ENCODE data around the gene FBN2. TPM values are rescaled to one million over a fixed set of nuclear protein-coding genes. Genes with fewer than 3 reads are reported as not detected.

Gene FBN2
- total RNA-seq, 1 donor from 2014 or later = 34.1 TPM

- H3K9me3 ChIP-seq (replicated peaks) = no peaks in the 10 kb centered on the region
- no peak overlapping the region for H3K4me3 ChIP-seq
- peaks cover 25% of the 10 kb centered on the region for H3K4me1 ChIP-seq
- H3K36me3 ChIP-seq = no peaks in the 10 kb centered on the region
- no peak for TF ChIP-seq CTCF (IDR thresholded peaks at IDR 0.05; ENCODE audit: borderline replicate concordance)
- H3K27ac ChIP-seq (replicated peaks) = no peak overlapping the region
- intact Hi-C loops (cut with micrococcal nuclease) = no loop called here
- no peaks in the 10 kb centered on the region for H3K27me3 ChIP-seq (ENCODE audit: low read depth)
- no peak for DNase-seq
Observed at GRCh38 chr5:128349044-128349858, 188.8 kb downstream of the FBN2 start.

DNA sequence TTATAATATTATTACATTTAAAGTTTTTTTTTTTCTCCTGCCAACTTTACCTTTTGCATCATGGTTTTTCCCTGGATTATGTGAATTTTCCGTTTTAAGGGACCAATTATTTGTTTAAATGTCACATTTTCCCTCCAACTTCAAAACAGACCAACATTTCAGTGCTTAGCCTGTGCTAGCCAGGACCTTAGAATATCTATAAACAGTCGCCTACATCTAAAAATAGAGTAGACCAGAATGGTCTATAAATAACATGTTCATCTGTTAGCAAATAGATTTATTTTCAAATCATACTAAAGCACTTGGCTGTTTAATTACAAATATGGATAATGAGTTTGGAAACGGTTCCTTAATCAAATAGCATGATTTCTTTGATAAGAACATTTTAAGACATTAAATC lies 192.0 kb downstream of the FBN2 start:
- no peak for TF ChIP-seq CTCF (IDR thresholded peaks at IDR 0.05; ENCODE audit: borderline replicate concordance)
- intact Hi-C loops (cut with micrococcal nuclease) = no loop called here
- no peaks in the 10 kb centered on the region for H3K27me3 ChIP-seq (ENCODE audit: low read depth)
- H3K4me1 ChIP-seq = peaks cover 35% of the 10 kb centered on the region
- peak overlapping the region; percentile 14 for H3K4me3 ChIP-seq
- no peak for DNase-seq
- H3K9me3 ChIP-seq (replicated peaks) = no peaks in the 10 kb centered on the region
- H3K36me3 ChIP-seq = no peaks in the 10 kb centered on the region
- peak overlapping the region; percentile 59 for H3K27ac ChIP-seq (replicated peaks)

GRCh38 chr5:128345247-128345646 lies 192.8 kb downstream of the FBN2 start:
- H3K27me3 ChIP-seq (ENCODE audit: low read depth) = no peaks in the 10 kb centered on the region
- no peak overlapping the region for H3K4me3 ChIP-seq
- H3K4me1 ChIP-seq = peaks cover 43% of the 10 kb centered on the region
- no peaks in the 10 kb centered on the region for H3K9me3 ChIP-seq (replicated peaks)
- intact Hi-C loops (cut with micrococcal nuclease) = no loop called here
- no peak for TF ChIP-seq CTCF (IDR thresholded peaks at IDR 0.05; ENCODE audit: borderline replicate concordance)
- H3K27ac ChIP-seq (replicated peaks) = peak overlapping the region; percentile 59
- H3K36me3 ChIP-seq = no peaks in the 10 kb centered on the region
- DNase-seq = no peak

DNA sequence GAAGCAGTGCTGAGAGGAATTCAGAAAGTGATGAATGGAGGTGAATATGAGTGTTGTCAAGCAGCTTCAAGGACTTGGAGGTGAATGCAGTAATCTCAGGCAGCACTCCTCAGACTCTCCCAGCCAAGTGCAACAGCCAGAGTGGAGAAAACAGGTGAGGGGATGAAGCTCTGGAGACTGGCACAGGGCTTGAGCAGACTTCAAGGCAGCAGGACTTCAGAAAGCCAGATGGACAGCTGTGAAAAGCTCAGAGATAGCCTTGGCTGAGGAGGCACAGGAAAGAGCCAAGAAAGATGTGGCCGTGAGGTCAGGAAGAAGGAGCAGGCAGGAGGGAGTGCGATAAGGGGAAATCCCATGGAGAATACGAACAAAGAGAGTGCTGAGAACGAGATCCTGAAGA lies 194.9 kb downstream of the FBN2 start:
- no peak overlapping the region for H3K27ac ChIP-seq (replicated peaks)
- peaks cover 52% of the 10 kb centered on the region for H3K4me1 ChIP-seq
- intact Hi-C loops (cut with micrococcal nuclease) = no loop called here
- no peak for TF ChIP-seq CTCF (IDR thresholded peaks at IDR 0.05; ENCODE audit: borderline replicate concordance)
- no peak for DNase-seq
- no peaks in the 10 kb centered on the region for H3K9me3 ChIP-seq (replicated peaks)
- H3K27me3 ChIP-seq (ENCODE audit: low read depth) = no peaks in the 10 kb centered on the region
- H3K4me3 ChIP-seq = no peak overlapping the region
- no peaks in the 10 kb centered on the region for H3K36me3 ChIP-seq

DNA sequence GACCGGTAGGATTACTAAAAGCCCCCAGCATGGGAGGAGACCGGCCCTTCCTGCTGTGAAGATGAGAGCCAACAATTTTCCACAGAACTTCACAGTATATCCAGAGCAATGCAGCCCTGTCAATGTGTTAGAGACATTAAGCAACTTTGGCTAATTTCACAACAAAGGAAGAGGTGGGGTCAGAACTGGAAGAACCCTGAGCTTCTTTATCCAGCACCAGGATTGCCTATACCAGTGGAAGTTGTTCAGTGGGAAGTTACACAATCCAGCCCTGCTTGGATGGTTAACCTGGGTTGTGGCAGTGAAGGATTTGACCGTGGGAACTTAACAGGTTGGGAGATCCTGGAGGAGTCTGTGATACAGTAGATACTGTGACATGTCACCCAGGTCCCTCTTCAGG lies 197.0 kb downstream of the FBN2 start:
- H3K27ac ChIP-seq (replicated peaks) = peak overlapping the region; percentile 30
- no peak for DNase-seq
- no peaks in the 10 kb centered on the region for H3K27me3 ChIP-seq (ENCODE audit: low read depth)
- no peak for TF ChIP-seq CTCF (IDR thresholded peaks at IDR 0.05; ENCODE audit: borderline replicate concordance)
- intact Hi-C loops (cut with micrococcal nuclease) = no loop called here
- H3K4me3 ChIP-seq = no peak overlapping the region
- H3K36me3 ChIP-seq = peaks cover 8% of the 10 kb centered on the region
- peaks cover 42% of the 10 kb centered on the region for H3K4me1 ChIP-seq
- no peaks in the 10 kb centered on the region for H3K9me3 ChIP-seq (replicated peaks)
